Measurements from ENCODE around the gene SIRT2.
"Not testable (repeated sequence)": the region's sequence is repeated elsewhere in the genome, so short reads cannot be mapped to it uniquely, and the experiment has no call there.

Gene SIRT2

DNA sequence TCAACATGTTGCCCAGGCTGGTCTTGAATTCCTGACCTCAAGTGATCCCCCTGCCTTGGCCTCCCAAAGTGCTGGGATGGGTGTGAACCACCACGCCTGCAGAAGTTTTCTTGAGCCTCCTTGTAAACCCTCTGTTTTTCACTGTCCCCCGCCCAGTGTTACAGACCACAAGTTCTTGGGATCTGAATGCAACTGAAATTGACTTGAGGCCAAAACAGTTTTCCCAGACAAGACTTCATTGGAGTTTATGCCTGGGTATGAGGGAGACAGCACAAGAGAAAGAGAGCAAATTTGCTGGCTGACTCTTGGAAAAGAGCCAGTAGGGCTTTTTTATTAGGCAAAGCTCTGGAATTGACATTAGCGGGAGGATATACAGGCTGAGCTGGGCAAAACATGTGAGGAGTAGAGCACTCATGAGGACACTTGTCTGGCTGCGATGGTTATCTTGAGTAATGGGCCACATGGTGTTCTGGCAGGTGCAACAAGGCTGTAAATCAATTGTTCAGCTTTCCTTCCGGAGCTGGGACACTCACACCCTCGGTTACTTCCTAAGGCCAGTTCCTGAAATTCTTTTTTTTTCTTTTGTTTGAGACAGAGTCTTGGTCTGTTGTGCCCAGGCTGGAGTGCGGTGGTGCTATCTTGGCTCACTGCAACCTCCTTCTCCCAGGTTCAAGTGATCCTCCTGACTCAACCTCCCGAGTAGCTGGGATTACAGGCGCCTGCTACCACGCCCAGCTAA lies 36.9 kb downstream of the SIRT2 start:
- H3K4me3 ChIP-seq (ENCODE audit: low read depth, low read length): no peak overlapping the region
- TF ChIP-seq, protein P1, sequence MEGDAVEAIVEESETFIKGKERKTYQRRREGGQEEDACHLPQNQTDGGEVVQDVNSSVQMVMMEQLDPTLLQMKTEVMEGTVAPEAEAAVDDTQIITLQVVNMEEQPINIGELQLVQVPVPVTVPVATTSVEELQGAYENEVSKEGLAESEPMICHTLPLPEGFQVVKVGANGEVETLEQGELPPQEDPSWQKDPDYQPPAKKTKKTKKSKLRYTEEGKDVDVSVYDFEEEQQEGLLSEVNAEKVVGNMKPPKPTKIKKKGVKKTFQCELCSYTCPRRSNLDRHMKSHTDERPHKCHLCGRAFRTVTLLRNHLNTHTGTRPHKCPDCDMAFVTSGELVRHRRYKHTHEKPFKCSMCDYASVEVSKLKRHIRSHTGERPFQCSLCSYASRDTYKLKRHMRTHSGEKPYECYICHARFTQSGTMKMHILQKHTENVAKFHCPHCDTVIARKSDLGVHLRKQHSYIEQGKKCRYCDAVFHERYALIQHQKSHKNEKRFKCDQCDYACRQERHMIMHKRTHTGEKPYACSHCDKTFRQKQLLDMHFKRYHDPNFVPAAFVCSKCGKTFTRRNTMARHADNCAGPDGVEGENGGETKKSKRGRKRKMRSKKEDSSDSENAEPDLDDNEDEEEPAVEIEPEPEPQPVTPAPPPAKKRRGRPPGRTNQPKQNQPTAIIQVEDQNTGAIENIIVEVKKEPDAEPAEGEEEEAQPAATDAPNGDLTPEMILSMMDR (IDR thresholded peaks at IDR 0.05; ENCODE audit: control insufficient read depth, extremely low read depth, insufficient read depth): no peak
- peak; percentile 99 for DNase-seq (ENCODE audit: low read depth)

DNA sequence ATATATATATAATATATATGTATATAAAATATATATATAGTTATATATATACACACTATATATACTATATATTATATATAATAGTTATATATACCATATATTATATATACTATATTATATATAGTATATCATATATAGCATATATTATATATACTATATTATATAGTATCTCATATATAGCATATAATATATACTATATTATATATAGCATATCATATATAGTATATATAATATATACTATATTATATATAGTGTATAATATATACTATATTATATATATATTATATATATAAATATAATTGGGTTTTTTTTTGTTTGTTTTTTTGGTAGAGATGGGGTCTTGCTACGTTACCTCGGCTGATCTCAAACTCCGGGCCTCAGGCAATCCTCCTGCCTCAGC lies 38.0 kb downstream of the SIRT2 start:
- DNase-seq (ENCODE audit: low read depth): no peak
- TF ChIP-seq, protein P1 (IDR thresholded peaks at IDR 0.05; ENCODE audit: control insufficient read depth, extremely low read depth, insufficient read depth): no peak

DNA sequence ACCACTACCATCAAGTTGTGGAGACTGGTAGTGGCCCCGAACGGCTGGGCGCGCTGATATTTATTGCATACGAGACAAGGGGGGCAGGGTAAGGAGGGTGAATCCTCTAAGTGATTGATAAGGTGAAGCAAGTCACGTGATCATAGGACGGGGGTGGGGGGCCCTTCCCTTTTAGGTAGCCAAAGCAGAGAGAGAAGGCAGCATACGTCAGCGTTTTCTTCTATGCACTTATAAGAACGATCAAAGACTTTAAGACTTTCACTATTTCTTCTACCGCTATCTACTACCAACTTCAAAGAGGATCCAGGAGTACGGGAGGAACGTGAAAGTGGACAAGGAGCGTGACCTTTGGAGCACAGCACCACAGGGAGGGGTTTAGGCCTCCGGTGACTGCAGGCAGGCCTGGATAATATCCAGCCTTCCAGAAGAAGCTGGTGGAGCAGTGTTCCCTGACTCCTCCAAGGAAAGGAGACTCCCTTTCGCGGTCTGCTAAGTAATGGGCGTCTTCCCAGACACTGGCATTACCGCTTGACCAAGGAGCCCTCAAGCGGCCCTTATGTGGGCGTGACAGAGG lies 39.7 kb downstream of the SIRT2 start:
- H3K4me3 ChIP-seq (ENCODE audit: low read depth, low read length); DNase-seq (ENCODE audit: low read depth): not testable (repeated sequence)

More for the DNA sequence above, 38.0 kb downstream of the SIRT2 start:
- H3K4me3 ChIP-seq (ENCODE audit: low read depth, low read length): no peak overlapping the region

DNA sequence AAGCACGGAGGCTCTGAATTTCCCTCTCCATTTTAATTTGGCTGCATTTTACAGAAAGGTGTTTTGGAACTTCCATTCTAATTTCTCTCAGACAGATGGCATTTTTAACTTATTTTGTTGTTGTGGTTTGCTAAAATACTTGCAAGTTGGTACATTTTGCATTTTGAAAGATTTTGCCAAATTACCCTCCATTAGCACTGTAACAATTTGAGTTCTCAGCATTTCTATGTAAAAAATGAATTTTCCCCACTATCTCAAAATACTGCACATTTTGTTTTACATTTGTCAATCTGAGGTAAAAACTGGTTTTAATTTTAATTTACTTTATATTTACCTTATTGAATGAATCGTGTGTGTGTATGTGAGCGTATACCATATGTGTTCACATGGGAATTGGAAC lies 42.6 kb downstream of the SIRT2 start:
- no peak overlapping the region for H3K4me3 ChIP-seq (ENCODE audit: low read depth, low read length)
- no peak for DNase-seq (ENCODE audit: low read depth)
- TF ChIP-seq, protein P1 (IDR thresholded peaks at IDR 0.05; ENCODE audit: control insufficient read depth, extremely low read depth, insufficient read depth): no peak

DNA sequence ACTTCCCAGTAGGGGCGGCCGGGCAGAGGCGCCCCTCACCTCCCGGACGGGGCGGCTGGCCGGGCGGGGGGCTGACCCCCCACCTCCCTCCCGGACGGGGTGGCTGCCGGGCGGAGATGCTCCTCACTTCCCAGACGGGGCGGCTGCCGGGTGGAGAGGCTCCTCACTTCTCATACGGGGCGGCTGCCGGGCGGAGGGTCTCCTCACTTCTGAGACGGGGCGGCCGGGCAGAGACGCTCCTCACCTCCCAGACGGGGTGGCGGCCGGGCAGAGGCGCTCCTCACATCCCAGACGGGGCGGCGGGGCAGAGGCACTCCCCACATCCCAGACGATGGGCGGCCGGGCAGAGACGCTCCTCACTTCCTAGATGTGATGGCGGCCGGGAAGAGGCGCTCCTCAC lies 43.7 kb downstream of the SIRT2 start:
- H3K4me3 ChIP-seq (ENCODE audit: low read depth, low read length); DNase-seq (ENCODE audit: low read depth): not testable (repeated sequence)

DNA sequence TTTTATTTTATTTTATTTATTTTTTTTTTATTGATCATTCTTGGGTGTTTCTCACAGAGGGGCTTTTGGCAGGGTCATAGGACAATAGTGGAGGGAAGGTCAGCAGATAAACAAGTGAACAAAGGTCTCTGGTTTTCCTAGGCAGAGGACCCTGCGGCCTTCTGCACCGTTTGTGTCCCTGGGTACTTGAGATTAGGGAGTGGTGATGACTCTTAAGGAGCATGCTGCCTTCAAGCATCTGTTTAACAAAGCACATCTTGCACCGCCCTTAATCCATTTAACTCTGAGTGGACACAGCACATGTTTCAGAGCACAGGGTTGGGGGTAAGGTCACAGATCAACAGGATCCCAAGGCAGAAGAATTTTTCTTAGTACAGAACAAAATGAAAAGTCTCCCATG lies 44.5 kb downstream of the SIRT2 start:
- DNase-seq (ENCODE audit: low read depth); H3K4me3 ChIP-seq (ENCODE audit: low read depth, low read length): not testable (repeated sequence)

DNA sequence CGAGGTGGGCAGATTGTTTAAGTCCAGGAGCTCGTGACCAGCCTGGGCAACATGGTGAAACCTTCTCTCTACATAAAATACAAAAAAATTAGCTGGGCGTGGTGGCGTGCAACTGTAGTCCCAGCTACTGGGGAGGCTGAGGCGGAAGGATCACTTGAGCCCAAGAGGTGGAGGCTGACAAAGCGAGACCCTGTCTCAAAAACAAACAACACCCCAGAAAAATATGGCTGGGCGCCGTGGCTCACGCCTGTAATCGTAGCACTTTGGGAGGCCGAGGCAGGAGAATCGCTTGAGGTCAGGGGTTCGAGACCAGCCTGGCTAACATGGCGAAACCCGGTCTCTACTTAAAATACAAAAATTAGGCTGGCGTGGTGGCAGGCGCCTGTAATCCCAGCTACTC lies 46.2 kb downstream of the SIRT2 start:
- TF ChIP-seq, protein P1 (IDR thresholded peaks at IDR 0.05; ENCODE audit: control insufficient read depth, extremely low read depth, insufficient read depth): no peak
- DNase-seq (ENCODE audit: low read depth): no peak
- peak overlapping the region; percentile 65 for H3K4me3 ChIP-seq (ENCODE audit: low read depth, low read length)

DNA sequence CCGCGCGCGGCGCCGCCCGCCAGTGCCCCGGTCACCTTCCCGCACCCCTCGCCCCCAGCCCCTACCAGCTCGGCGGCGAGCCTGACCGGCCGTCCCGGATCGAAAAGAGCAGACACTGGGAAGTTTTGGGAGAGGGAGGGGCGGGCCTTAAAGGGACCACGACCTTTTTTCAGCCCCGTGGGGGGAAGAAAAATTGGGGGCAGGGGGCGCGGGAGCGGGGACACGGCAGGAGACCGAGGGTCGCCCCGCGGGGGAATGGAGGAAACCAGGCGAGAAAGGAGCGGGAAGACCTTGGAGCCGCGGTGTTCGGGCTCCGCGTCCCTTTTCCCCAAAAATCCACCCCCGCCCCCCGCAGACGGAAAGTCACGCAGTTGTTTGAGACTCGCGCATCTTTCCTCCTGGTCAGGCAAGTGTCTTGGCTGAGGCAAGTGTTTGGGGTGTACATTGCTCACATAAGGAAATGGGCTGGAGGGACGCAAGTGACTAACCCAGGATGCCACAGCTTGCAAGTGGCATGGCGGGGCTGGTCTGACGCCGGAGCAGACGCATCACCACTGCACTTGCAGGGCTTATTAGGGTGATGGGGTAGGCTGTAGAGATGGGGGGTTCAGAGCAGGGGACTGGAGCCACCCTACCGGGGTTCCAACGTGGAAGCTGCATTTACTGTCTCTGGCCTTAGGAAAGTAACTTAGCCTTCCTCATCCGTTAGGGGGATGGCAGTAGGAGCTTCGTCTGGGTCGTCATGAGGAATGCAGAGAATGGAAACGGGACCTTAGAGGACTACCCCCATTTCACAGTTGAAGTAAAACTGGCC lies 47.0 kb downstream of the SIRT2 start:
- DNase-seq (ENCODE audit: low read depth): no peak
- peak overlapping the region; percentile 65 for H3K4me3 ChIP-seq (ENCODE audit: low read depth, low read length)
- TF ChIP-seq, protein P1 (IDR thresholded peaks at IDR 0.05; ENCODE audit: control insufficient read depth, extremely low read depth, insufficient read depth): no peak

All from LNCaP clone FGC (cell line).